Hematopoietic multipotent progenitor cell treated with erythropoietin and hydrocortisone succinate and interleukin-3 and kit ligand, for 8 days (in vitro differentiated cells): Measurements from ENCODE around the gene OPN3.
A peak's percentile ranks its signal among the peaks of the same experiment; 100 is the strongest.

Experiments used
- DNase-seq: peaks from one replicate; pipeline ENCODE4 v3.0.0-alpha.2; 2015

OPN3 gene

DNA sequence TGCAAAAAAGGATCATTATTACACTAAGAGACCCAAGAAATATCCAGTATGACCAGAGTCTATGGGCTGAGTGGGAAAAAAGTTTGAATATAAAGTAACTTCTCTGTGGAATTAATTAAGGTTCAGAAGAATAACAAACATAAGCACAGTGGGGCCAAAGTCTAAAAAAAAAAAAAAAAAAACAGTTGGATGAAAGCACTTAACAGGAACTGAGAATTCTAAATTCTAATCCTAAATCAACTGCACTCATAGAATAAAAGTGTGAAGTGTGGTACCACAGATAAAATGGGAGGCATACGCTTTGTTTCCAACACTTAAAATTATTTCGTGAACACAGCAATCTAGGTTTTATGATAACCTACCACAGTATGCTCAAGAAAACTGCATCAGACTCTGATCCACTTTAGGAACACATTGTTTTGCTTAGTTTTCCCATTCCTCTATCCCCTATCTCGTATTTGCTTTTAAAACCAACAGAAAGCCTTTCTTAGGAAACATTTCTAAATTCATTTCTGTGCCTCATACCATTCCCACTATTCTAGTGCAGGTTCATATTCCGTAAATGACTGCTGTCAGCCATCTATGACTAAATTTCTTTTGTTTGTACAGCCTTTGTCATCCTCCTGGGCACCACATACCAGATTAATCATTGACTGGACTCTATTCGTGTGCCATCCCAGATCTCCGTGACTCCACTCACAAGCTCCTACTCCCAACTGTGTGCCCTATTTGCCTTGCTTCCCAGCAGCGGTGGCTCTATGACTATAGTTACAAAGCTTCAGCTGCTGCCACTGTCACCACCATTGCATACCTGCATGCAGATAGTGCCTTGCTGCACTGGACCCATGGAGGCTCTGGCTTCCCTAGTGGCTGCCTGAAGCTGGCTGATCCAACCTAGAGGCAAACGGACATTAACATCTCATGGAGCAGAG, 24.9 kb downstream of the OPN3 start:
- no peak for DNase-seq

DNA sequence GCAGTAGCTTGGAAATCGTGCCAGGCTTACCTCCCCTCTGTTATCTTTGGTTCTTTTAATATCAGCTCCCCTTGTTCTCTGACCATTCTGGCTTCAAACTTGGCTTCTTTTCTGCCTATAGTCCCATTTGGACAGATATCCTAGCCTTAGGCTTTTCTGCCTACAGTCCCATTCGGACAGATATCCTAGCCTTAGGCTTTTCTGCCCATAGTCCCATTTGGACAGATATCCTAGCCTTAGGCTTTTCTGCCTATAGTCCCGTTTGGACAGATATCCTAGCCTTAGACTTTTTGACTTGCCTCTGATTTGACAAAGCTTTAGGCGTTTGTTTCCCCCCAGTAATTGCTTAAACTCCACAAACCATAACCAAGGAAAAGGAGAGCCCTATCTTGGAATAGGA, 25.6 kb downstream of the OPN3 start:
- no peak for DNase-seq

DNA sequence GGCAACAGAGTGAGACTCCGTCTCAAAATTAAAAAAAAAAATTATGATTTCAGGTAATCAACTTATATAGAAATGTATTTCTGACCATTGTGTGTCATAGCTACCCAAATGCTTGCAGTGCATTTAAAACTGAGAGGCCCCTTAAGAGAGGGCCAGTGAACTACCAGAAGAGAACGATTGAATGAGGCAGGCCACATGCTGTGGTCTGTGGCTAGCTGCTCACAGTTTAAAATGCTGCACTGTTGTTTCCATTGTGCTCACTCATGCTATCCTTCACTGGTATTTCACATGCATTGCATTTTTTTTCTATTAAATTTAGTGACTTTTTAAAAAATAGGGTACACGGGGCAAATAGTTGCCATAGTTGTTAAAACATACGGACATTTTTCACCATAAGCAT, 26.0 kb downstream of the OPN3 start:
- DNase-seq: no peak

DNA sequence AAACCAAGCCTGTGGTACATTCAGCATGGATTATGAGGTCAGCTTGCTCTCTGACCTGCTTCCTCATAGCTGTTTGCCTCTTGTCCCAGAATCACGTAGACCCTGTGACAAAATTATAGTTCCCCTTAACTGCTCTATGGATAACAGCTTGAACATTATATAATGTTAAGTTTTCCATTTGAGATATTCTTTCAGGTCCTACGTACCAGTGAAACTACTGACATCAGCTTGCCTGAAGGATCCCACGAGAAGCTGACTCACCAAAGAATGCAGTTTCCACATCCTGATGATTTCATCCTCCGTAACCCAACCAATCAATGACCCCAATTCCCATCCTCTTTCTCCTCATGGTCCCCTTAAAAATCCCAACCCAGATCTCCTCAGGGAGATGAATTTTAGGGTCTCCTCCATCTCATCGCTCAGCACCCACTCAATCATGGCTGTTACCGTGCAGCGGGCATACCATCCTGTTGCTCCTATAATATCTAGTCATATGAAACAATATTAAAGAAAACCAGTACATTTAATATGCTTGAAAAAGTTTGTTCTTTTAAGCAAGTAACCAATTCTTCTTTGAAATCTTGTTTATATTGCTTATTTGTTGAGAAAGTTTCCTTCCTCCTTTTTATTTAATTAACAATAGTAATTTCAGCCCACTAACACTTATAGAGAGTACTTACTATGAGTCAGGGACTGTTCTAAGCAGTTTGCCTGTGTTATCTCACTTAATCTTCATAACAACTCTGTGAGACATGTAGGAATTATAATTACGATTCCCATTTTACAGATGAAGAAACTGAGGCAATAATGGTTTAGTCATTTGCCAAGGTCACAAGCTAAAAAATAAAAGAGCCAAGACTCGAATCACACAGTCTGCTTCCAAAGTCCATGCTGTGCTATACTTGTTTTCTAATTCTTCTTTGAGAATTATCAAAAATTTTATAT, 27.4 kb downstream of the OPN3 start:
- no peak for DNase-seq

DNA sequence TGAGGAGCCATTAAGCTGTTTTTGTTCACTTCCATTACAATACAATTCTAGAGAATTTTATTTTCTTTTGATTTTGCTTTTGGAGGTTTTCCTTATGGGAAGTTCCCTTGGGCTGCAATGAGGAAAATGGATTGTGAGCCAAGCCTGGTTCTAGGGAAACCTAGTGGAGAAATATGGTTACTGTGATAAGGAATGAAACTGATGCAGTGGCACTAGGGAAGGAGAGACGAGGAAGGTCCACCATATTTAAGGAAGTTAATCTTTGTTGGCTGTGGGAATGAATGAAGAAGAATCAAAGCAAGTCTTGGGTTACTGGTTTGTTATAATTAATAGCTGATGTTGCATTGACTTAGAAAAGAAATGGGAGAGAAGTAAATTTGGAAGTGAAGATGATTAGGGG, 28.4 kb downstream of the OPN3 start:
- DNase-seq: no peak

DNA sequence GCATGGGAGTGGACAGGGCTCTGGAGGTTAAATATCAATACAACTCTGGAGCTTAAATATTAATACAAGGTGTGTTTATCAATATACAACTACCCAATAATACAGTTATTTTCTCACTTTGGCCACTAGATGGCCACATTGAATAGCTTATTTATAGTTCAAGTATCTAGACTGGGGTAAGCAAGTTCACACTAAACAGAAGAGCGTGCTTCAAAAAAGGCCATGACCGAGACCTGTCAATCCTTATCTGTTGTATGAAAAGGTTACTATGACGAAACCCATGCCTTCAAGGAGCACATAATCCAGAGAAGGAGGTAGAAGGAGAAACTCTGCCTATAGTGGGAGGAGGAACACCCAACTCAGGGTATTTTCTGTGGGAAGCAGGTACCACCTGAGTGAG, 29.1 kb downstream of the OPN3 start:
- DNase-seq: peak; percentile 87

DNA sequence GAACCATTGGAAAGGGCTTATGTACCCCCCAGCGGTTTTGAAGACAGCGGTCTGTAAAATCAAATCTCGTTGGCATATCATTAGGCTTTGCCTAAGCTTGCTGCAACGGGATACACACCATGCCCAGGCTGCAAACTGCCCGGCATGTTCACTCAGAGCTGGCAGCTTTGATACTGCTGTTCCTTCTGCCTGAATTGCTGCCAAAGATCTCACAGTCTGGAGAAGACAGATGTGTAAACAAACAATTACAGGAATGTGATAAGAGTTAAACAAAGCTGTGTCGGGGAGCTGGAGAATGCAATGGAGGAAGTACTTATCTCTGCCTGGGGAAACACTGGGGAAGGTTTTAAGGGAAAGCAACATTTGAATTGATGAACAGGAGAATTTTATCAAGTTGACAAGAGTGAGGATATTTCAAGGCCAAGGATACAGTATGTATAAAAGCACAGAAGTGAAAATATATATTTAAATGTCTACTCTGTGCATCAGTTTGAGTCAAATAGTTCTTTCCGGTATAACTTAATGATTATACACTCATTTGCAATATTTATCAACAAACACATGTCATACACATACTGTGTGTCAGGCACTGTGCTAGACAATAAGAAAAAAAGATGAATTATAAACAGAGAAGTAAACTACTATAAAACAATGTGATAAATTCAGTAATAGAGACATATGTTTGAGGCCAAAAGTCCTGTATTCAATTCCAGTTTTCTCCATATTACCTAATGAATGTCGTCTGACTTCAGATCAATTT, 29.9 kb downstream of the OPN3 start:
- peak; percentile 41 for DNase-seq

DNA sequence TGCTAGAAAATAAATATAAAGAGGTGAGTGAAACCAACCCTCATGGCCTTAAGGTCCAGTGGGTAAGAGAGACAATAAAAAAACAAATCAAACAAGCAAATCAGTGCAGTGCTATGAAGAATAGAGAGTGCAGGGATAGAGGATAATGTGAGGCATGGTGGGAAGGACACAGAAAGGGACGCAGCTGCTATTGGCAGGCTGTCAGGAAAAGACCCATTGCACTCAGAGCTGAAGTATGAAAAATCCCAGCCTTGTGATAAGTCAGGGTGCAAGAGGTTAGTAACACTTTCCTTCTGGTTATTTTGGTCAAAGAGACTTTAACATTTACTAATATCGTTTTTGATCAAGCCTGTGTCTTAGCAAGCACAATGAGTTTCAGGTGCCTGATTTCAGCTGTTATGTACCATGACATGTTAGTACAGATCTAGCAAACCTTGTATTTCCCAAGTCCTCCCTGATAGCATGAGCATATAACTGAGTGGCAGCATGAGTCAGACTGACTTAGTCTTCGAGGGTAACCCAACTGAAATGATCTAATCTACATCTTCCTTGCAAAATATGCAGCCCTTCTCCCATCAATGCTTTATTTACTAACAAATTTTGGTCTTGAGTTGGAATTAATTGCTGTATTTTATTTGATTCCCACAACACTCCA, 31.7 kb downstream of the OPN3 start:
- no peak for DNase-seq

DNA sequence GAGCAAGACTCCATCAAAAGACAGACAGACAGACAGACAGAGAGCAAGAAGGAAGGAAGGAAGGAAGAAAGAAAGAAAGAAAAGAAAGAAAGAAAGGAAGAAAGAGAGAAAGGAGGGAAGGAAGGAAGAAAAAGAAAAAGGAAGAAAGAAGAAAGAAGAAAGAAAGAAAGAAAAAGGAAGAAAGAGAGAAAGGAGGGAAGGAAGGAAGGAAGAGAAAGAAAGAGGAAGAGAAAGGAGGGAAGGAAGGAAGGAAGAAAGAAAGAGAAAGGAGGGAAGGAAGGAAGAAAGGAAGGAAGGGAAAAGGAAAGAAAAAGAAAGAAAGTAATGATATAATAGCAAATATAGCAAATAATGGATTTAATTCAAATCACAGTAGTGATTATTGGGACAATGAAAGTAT, 32.7 kb downstream of the OPN3 start:
- no peak for DNase-seq

DNA sequence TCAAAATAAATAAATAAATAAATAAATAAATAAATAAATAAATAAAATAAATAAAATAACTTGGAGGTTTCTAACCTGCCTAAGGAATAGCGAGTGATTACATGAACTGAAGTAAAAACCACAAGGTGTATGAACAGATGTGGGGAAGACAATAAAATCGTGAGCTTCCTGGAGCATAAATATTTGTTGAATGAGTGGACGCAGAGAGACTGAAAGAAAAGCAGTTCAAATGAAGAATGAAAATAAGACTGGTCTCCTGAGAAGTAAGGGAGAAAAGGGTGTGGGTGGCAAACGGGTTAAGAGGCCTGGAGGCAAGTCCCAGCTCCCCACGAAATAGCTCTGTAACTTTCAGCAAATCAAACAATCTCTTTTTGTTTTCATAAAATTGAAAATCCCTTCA, 33.6 kb downstream of the OPN3 start:
- DNase-seq: no peak

DNA sequence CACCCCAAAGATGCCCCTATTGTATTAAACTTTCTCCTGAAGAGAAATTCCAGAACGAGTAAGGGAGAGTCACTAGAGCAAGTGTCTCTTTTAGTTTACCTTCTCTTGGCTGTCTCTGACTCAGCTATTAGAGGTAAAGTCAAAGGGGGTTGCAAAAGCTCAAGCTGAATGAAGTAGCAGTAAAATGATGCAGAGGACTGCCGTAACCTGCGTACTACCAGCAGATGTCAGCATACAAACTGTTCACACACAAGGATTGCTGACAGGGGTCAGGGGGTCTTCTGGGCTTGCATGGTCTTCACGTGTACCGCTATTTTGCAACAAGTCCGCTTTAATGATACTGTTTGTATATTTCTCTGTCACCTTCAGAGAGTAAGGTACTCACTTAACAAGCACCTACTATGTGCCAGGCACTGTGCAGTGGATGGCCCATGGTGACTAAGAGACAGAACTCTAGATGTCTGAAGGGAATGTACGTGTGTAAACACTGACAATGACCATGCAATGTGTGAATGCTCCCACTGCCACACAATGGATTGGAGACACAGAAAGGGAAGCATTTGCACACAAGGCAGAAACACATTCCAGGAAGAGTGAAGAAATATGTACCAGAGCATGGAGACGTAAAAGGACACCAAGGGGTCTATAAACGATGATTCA, 34.9 kb downstream of the OPN3 start:
- no peak for DNase-seq

DNA sequence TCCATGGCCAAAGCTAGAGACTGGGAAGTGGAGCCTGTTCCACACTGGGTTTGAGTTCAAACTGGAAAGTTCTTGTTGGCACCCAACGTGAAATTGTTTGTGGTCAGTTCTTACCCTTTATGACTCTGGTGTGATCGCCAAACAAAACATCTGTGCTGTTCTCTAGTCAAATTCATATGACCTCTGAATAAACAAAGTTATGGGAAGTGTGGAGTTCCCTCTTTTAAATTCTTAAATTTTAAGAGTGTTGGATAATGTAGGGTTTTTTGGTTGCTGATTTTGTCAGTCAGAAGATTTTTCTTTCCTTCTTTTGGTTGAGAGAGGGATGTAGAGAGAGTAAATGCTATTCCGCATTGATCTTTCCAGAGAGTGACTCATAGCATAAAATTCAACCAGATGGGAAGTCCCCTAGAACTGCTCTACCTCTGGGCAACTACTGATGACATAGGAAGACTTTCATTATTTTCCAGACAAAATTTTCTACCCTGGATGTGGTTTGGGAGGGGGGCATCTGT, 36.4 kb downstream of the OPN3 start:
- DNase-seq: no peak

DNA sequence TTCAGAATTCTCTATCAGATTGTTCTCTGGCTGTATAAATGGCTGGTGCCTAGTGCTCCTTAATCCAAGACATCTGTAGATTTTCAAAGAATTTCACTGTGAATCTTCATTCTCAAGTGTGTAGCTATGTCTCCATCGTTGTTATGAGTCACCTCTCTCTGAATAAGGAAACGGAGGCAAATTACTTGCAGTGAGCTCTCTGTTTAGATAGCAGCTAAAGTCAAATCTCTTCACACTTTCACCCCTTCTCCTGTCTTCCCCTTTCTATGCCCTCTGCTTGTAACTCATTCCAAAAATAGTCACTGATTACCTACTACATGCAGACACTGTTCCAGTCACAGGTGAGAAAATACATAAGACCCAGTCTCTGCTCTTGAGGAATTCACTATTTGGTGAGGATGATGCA, 39.7 kb downstream of the OPN3 start:
- DNase-seq: no peak

DNA sequence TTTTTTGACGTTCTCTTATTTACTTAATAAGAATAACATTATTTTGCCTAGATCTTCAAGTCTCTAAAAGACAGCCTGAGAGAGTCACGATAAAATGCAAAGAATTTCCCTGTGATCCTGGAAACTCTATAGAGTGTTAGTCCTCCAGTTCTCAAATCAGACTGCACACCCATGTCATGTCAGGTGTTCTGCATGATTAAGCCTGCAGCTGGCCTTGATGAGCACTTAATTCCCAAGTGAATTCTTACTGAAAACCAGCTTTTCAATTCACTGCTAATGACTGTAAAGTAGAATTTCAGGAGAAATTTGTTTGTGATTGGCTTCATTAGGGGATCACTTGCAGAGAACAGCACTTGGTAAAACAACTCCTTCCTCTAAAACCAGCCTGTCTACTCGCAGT, 41.9 kb downstream of the OPN3 start:
- DNase-seq: no peak

DNA sequence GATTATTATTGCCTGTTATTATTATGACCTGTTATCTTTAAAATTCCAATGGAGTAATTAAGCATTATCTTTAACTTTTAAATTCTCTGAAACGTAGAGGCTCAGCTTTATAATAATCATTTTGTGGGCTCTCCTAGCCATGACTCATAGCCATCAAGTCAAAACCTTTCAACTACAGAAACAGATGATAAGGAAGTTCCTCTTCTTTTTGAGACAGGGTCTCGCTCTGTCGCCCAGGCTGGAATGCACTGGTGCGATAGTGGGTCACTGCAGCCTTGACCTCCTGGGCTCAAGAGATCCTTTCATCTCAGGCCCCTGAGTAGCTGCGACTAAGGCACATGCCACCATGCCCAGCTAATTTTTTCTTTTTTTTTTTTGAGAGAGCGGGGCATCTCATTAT, 43.5 kb downstream of the OPN3 start:
- no peak for DNase-seq

DNA sequence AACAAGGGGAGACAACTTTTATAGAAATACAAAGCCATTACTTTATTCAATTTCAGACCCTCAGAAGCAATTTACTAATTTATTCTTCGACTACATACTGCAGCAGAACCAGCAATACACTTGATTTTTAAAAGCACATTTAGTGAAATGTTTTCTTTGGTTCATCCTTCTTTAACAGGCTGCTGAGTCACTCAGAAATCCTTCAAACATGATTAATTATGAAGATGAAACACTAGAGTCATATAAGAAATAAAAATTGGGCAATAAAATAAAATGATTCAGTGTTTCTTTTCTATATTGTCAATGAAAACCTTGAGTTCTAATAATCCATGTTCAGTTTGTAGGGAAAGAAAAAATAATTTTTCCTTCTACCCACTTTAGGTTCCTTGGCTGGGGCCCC, 47.0 kb downstream of the OPN3 start:
- DNase-seq: no peak

DNA sequence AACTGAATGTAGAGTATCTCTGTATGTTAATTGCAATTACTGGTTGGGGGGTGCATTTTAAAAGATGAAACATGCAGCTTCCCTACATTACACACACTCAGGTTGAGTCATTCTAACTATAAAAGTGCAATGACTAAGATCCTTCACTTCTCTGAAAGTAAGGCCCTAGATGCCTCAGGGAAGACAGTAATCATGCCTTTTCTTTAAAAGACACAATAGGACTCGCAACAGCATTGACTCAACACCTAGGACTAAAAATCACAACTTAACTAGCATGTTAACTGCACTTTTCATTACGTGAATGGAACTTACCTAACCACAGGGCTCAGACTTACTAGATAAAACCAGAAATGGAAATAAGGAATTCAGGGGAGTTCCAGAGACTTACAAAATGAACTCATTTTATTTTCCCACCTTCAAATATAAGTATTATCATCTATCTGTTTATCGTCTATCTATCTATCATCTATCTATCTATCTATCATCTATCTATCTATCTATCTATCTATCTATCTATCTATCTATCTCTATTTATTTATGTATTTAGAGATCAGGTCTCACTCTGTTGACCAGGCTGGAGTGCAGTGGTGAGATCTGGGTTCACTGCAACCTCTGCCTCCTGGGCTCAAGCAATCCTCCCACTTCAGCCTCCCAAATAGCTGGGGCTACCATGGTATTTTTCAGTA, 47.8 kb downstream of the OPN3 start:
- DNase-seq: no peak

DNA sequence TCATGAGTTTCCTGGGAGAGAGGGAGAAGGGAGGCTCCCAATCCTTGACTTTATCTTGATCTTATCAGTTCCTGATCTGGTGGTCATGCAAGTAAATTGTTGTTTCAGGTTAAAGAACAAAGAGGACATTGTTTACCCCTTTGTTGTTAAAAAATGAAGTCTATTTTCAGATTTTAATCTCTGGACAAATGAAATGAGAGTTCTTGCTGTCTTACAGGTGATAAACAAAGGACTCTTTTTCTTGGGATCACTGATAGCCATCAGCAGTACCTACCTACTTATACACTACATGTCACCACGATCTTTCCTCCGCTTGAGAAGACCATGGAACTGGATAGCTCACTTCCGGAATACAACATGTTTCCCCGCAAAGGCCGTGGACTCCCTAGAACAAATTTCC, 48.4 kb downstream of the OPN3 start:
- no peak for DNase-seq

DNA sequence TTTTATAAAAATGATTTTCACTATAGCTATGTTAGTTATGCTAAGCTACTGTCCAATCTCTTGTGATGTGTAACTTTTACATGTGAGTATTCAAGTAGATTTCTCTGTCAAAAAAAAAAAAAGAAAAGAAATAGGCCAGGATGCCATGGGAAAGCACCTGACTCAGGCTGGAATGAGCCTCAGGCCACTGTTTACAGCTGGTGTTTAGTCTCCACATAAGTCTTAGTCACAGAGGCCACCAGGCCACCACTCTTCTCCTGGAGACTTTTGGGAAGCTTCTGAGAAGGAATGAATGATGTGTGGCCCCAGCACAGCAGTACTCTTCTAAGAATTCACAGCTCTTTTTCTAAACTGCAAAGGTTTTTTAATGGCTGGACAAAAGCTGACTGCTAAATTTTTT, 48.9 kb downstream of the OPN3 start:
- no peak for DNase-seq

DNA sequence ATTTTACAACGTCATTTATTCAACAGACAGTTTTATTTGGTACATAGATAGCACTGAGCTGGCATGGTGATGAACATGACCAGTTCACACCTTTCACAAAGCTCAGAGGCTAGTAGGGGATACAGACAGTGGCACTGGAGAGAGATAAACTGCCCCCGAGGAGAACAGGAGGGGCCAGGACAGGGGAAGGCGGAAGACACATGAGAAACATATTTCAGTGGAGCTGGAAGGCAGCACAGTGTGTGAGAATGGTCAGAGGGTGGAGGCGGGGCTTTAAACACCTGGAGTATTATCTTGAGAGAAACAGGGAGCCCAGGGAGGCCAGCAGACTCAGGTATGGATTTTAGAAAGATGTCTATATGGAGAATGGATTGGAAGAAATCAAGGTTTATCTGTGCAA, 49.5 kb downstream of the OPN3 start:
- no peak for DNase-seq

DNA sequence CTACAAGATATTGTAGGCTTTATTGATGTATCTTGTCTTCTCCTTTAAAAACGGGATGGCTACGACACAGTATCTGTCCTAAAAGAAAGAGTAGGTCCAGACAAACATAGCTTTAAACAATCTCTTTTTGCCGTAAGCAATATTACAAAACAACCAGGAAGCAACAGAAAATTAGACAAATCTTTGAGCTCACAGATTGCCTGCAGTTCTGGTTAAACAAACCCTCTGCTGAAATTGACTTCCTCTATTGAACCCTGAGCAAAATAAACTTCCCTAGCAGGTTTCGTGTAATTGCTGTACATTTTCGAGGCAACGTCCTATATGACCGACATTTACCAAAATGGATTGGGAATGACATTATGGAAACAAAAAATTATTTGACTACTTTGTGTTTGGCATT, 50.6 kb downstream of the OPN3 start:
- no peak for DNase-seq
